PC-9 (cell line): ENCODE measurements around the gene SAPCD2. TPM values are rescaled to one million over a fixed set of nuclear protein-coding genes. Genes with fewer than 3 reads are reported as not detected.
"Not testable (repeated sequence)": the region's sequence is repeated elsewhere in the genome, so short reads cannot be mapped to it uniquely, and the experiment has no call there.

Experiments
- Bru-seq: library from RNA; stranded (reverse); fragments of 400-500 nt; gene quantifications from one replicate; lab custom pipeline; 2021; lab: Mats Ljungman, UMichigan
- BruChase-seq, 2 experiments: library from RNA; stranded (reverse); fragments of 400-500 nt; gene quantifications; one replicate each; lab custom pipeline; 2021; lab: Mats Ljungman, UMichigan
- BruUV-seq: library from RNA; stranded (reverse); fragments of 400-500 nt; replicated peaks from 2 replicates; lab custom pipeline; 2021; lab: Mats Ljungman, UMichigan
- CTCF ChIA-PET: fragments of 300-600 bp; sonication (Branson Sonifier 250); formaldehyde crosslinking; loops from one replicate; lab custom pipeline; 2022; ENCODE audit warnings: antibody characterized with exemption; lab: Charles Lee
- POLR2A ChIA-PET: fragments of 300-600 bp; sonication (Branson Sonifier 250); formaldehyde crosslinking; loops from one replicate; lab custom pipeline; 2022; ENCODE audit warnings: antibody characterized with exemption; ENCODE audit not compliant: unreplicated experiment; lab: Charles Lee
- DNase-seq, 2 experiments: peaks; one replicate each; pipeline versions ENCODE4 v3.0.0 to v3.0.0-alpha.2; 2015 to 2022; ENCODE audit warnings: mixed read lengths in 1 of 2
- H2AFZ ChIP-seq: fragments of 200-600 bp; sonication (generic); 2 replicates; pipeline ENCODE4 v1.8.1; 2017; ENCODE audit warnings: antibody characterized with exemption
- H3F3A ChIP-seq: fragments of 200-600 bp; sonication (generic); 2 replicates; pipeline ENCODE4 v1.8.1; 2017; ENCODE audit warnings: antibody characterized with exemption, mild to moderate bottlenecking, low read depth; ENCODE audit not compliant: insufficient read depth
- H3K27ac ChIP-seq: fragments of 200-600 bp; sonication (generic); 2 replicates; pipeline ENCODE4 v1.6.1; 2016; ENCODE audit warnings: mixed run types
- H3K27me3 ChIP-seq: fragments of 200-600 bp; sonication (generic); 2 replicates; pipeline ENCODE4 v1.6.1; 2016; ENCODE audit warnings: low read depth, mixed run types; ENCODE audit not compliant: insufficient read depth
- H3K36me3 ChIP-seq: fragments of 200-600 bp; sonication (generic); 2 replicates; pipeline ENCODE4 v1.6.1; 2016; ENCODE audit warnings: low read depth, mixed run types
- H3K4me1 ChIP-seq: fragments of 200-600 bp; sonication (generic); replicated peaks from 2 replicates; pipeline ENCODE4 v1.6.1; 2016; ENCODE audit warnings: mixed run types; ENCODE audit not compliant: insufficient read depth
- H3K4me2 ChIP-seq: fragments of 200-600 bp; sonication (generic); 2 replicates; pipeline ENCODE4 v1.6.1; 2017; ENCODE audit warnings: mixed run types
- H3K4me3 ChIP-seq: fragments of 200-600 bp; sonication (generic); 2 replicates; pipeline ENCODE4 v1.6.1; 2016; ENCODE audit warnings: mixed run types
- H3K79me2 ChIP-seq: fragments of 200-600 bp; sonication (generic); 2 replicates; pipeline ENCODE4 v1.6.1; 2017; ENCODE audit warnings: low read depth, mixed run types
- H3K9me2 ChIP-seq: fragments of 200-600 bp; sonication (generic); 2 replicates; pipeline ENCODE4 v1.8.1; 2017; ENCODE audit warnings: mild to moderate bottlenecking; ENCODE audit not compliant: insufficient read depth
- H3K9me3 ChIP-seq: fragments of 200-600 bp; sonication (generic); 2 replicates; pipeline ENCODE4 v1.8.1; 2016; ENCODE audit warnings: low read depth; ENCODE audit not compliant: insufficient read depth
- H4K20me1 ChIP-seq: fragments of 200-600 bp; sonication (generic); 2 replicates; pipeline ENCODE4 v1.8.1; 2017; ENCODE audit not compliant: insufficient read depth
- CTCF ChIP-seq: fragments of 200-600 bp; sonication (generic); conservative IDR thresholded peaks from 2 replicates; pipeline ENCODE4 v1.6.1; 2017; ENCODE audit warnings: mixed run types, antibody characterized with exemption, mild to moderate bottlenecking, moderate library complexity
- EZH2 ChIP-seq: fragments of 200-600 bp; sonication (generic); IDR thresholded peaks from 2 replicates; pipeline ENCODE4 v1.8.0; 2017; ENCODE audit warnings: antibody characterized with exemption, low read depth
- intact Hi-C: fragments of 100-400 bp; cut with micrococcal nuclease; formaldehyde crosslinking; loops from one replicate; pipeline ENCODE4 v1.10.0; 2022; ENCODE audit not compliant: unreplicated experiment
- long read RNA-seq: library from polyadenylated mRNA; stranded (forward); transcript quantifications from one replicate; pipeline ENCODE4 v2.0.0, GENCODE V29; 2022
- total RNA-seq: library from RNA; stranded (reverse); gene quantifications from 2 replicates; pipeline ENCODE4 v1.2.3, GENCODE V29; 2021

SAPCD2 gene
- 46.9 and 50.3 TPM in 2 replicates for total RNA-seq
- percentile 57 among the genes with signal in this experiment for Bru-seq, nascent RNA
- BruChase-seq, experiment 1, labeled RNA remaining after a 2-hour chase, result percentile 52 among the genes with signal in this experiment
- BruChase-seq, experiment 2, labeled RNA remaining after a 6-hour chase, result percentile 83 among the genes with signal in this experiment
- long read RNA-seq, partial matches to known transcripts, result 18 of 125 reads
- long read RNA-seq, other reads (novel, unspliced or antisense), result 107 of 125 reads

- TF ChIP-seq CTCF (no peak), EZH2 (no peak)
- peaks cover 23% of the 10 kb centered on the region for H3F3A ChIP-seq
- no peaks in the 10 kb centered on the region for H3K9me3 ChIP-seq
- DNase-seq, result peak; percentile 87 to 96
- H2AFZ ChIP-seq, result peak within 1 kb of the TSS; percentile 63
- ChIA-PET CTCF (interaction anchor here (0.5 to 2.0 kb wide), 11 partner anchors 10 to 358 kb away, joined by 3 to 10 read pairs (median 5); partner anchors contain the start of gene DIPK1B), POLR2A (interaction anchor here (0.5 to 1.1 kb wide), 6 partner anchors 15 to 270 kb away, joined by 4 to 15 read pairs (median 6); partner anchors contain the start of genes CLIC3, MAN1B1 and TUBB4B)
- no peaks in the 10 kb centered on the region for H3K27me3 ChIP-seq
- H3K36me3 ChIP-seq, result no peaks in the 10 kb centered on the region
- no peaks in the 10 kb centered on the region for H3K9me2 ChIP-seq
- peaks cover 25% of the 10 kb centered on the region for H3K4me1 ChIP-seq
- no peak within 1 kb of the TSS for H3K27ac ChIP-seq
- peak within 1 kb of the TSS; percentile 90 for H3K4me2 ChIP-seq
- H4K20me1 ChIP-seq, result peaks cover 10% of the 10 kb centered on the region; the same call in 1 of the 2 replicates
- intact Hi-C loops, result loop anchor here (1.0 kb wide), 2 partner anchors 16 to 157 kb away; partner anchors contain the start of genes MAN1B1 and RNF224
- peak within 1 kb of the TSS; percentile 67 for H3K4me3 ChIP-seq
- no TSS peak for BruUV-seq
- peaks cover 18% of the 10 kb centered on the region; the same call in 1 of the 2 replicates for H3K79me2 ChIP-seq
Observed at GRCh38 chr9:137070201-137070905, at the start of gene SAPCD2. TSS of gene SAPCD2 (minus strand) at chr9:137070557. CDS start at chr9:137070460, 97 bp downstream.

GRCh38 chr9:137118092-137118603, 47.8 kb upstream of the SAPCD2 start:
- DNase-seq, H3K9me2 ChIP-seq, H2AFZ ChIP-seq, H3K4me3 ChIP-seq, H3K27ac ChIP-seq, H3K9me3 ChIP-seq, H3K79me2 ChIP-seq, BruUV-seq, H3K4me2 ChIP-seq, H4K20me1 ChIP-seq, H3K27me3 ChIP-seq, CTCF ChIA-PET, H3K4me1 ChIP-seq, H3K36me3 ChIP-seq: not testable (repeated sequence)
- POLR2A ChIA-PET, result interaction anchor here (0.6 to 0.7 kb wide), 2 partner anchors 71 to 136 kb away, joined by 5 to 10 read pairs; no protein-coding TSS in a partner anchor
- intact Hi-C loops, result loop anchor here (1.0 to 5.0 kb wide), 3 partner anchors 50 to 109 kb away; partner anchors contain the start of genes NPDC1 and RNF224
- peaks cover 15% of the 10 kb centered on the region; the same call in 1 of the 2 replicates for H3F3A ChIP-seq

GRCh38 chr9:137117269-137117731, 46.9 kb upstream of the SAPCD2 start:
- POLR2A ChIA-PET, result no interaction called here
- no peak for DNase-seq
- no peaks in the 10 kb centered on the region for H3K27me3 ChIP-seq
- H3K4me1 ChIP-seq, result peaks cover 6% of the 10 kb centered on the region
- H3K36me3 ChIP-seq, result no peaks in the 10 kb centered on the region
- H3K9me2 ChIP-seq, result no peaks in the 10 kb centered on the region
- H3F3A ChIP-seq, result peaks cover 13% of the 10 kb centered on the region; the same call in 1 of the 2 replicates
- H3K79me2 ChIP-seq, result no peaks in the 10 kb centered on the region
- CTCF ChIA-PET, result no interaction called here
- BruUV-seq, result no TSS peak
- no peak overlapping the region for H2AFZ ChIP-seq
- TF ChIP-seq EZH2 (no peak), CTCF (no peak)
- intact Hi-C loops, result loop anchor here (5.0 kb wide), 1 partner anchor 70 kb away; the partner anchor contains the start of gene NPDC1
- H3K9me3 ChIP-seq, result no peaks in the 10 kb centered on the region
- H4K20me1 ChIP-seq, result no peaks in the 10 kb centered on the region
- H3K4me3 ChIP-seq, result no peak overlapping the region
- H3K4me2 ChIP-seq, result no peak overlapping the region
- no peak overlapping the region for H3K27ac ChIP-seq
